GM15510 (cell line): ENCODE measurements around the gene SEC11C.

Experiments
- POLR2A ChIP-seq: IDR thresholded peaks from 3 replicates; pipeline ENCODE4 v1.6.1; 2011; ENCODE audit warnings: borderline replicate concordance; ENCODE audit not compliant: insufficient read length; ENCODE audit errors: extremely low read depth

SEC11C gene

GRCh38 chr18:59139615-59140301 lies at the start of gene SEC11C:
Gene SEC11C, plus strand, starts transcription at chr18:59139884. Its CDS starts 65 bp downstream, at chr18:59139949.
- TF ChIP-seq POLR2A, result peak; percentile 88

- no peak for TF ChIP-seq POLR2A
Observed at GRCh38 chr18:59090966-59091603, 48.6 kb upstream of the SEC11C start.

- no peak for TF ChIP-seq POLR2A
Observed at GRCh38 chr18:59093668-59094067, 46.0 kb upstream of the SEC11C start.

- no peak for TF ChIP-seq POLR2A
Observed at GRCh38 chr18:59094569-59094968, 45.1 kb upstream of the SEC11C start.

- no peak for TF ChIP-seq POLR2A
Observed at GRCh38 chr18:59096098-59096789, 43.4 kb upstream of the SEC11C start.

- no peak for TF ChIP-seq POLR2A
Observed at GRCh38 chr18:59101830-59102414, 37.8 kb upstream of the SEC11C start.

- TF ChIP-seq POLR2A, result no peak
Observed at GRCh38 chr18:59109375-59109774, 30.3 kb upstream of the SEC11C start.

- no peak for TF ChIP-seq POLR2A
Observed at GRCh38 chr18:59114160-59114559, 25.5 kb upstream of the SEC11C start.

- no peak for TF ChIP-seq POLR2A
Observed at GRCh38 chr18:59123588-59124369, 15.9 kb upstream of the SEC11C start.

GRCh38 chr18:59124370-59124704 lies 15.3 kb upstream of the SEC11C start:
- no peak for TF ChIP-seq POLR2A

GRCh38 chr18:59127047-59127446 lies 12.6 kb upstream of the SEC11C start:
- TF ChIP-seq POLR2A, result no peak

GRCh38 chr18:59129951-59130703 lies 9.6 kb upstream of the SEC11C start:
- TF ChIP-seq POLR2A, result no peak

GRCh38 chr18:59132810-59133465 lies 6.7 kb upstream of the SEC11C start:
- TF ChIP-seq POLR2A, result no peak

- no peak for TF ChIP-seq POLR2A
Observed at GRCh38 chr18:59139291-59139614, 431 bp upstream of the SEC11C start.
